ENCODE data around the gene CCDC85C. TPM values are rescaled to one million over a fixed set of nuclear protein-coding genes. Genes with fewer than 3 reads are reported as not detected.

CCDC85C gene
- total RNA-seq, 2 experiments from 2014 or later, result 6.4 to 15.0 TPM

- H2AFZ ChIP-seq (ENCODE audit: low read length), result no peak overlapping the region
- no peaks in the 10 kb centered on the region for H3K9me3 ChIP-seq (ENCODE audit: low read length)
- POLR2A ChIA-PET, result no interaction called here
- no peaks in the 10 kb centered on the region for H3K36me3 ChIP-seq (ENCODE audit: insufficient read depth, low read length)
- H3K79me2 ChIP-seq (ENCODE audit: insufficient read depth, low read depth, low read length), result no peaks in the 10 kb centered on the region
- TF ChIP-seq CTCF (conservative IDR thresholded peaks at IDR 0.05; ENCODE audit: low read length) (no peak), EZH2phosphoT487 (IDR thresholded peaks at IDR 0.05; ENCODE audit: borderline replicate concordance, low read depth, low read length) (no peak)
- no peaks in the 10 kb centered on the region for H4K20me1 ChIP-seq (ENCODE audit: insufficient read depth, low read length)
- no peak overlapping the region for H3K27ac ChIP-seq (ENCODE audit: low read depth, low read length, poor library complexity, severe bottlenecking)
- H3K4me3 ChIP-seq (ENCODE audit: low read depth, low read length, poor library complexity, severe bottlenecking), result no peak overlapping the region
- no TSS peak for BruUV-seq (replicated peaks)
- intact Hi-C loops (cut with micrococcal nuclease; ENCODE audit: unreplicated experiment), result no loop called here
- H3K4me1 ChIP-seq (ENCODE audit: insufficient read depth, low read length, poor library complexity, severe bottlenecking), result no peaks in the 10 kb centered on the region
- H3K9me2 ChIP-seq (ENCODE audit: insufficient read depth, low read length), result no peaks in the 10 kb centered on the region
- H3K4me2 ChIP-seq (ENCODE audit: low read length), result no peak overlapping the region
- CTCF ChIA-PET (ENCODE audit: unreplicated experiment), result interaction anchor here (0.8 kb wide), 1 partner anchor 8 kb away, joined by 3 read pairs; no protein-coding TSS in a partner anchor
- no peak for DNase-seq (ENCODE audit: low spot score)
Observed at GRCh38 chr14:99624971-99625370, 21.0 kb upstream of the CCDC85C start.

- Histone ChIP-seq H3K27ac (ENCODE audit: low read depth, low read length, poor library complexity, severe bottlenecking) (no peak overlapping the region), H3K9me3 (ENCODE audit: low read length) (no peaks in the 10 kb centered on the region), H3K4me3 (ENCODE audit: low read depth, low read length, poor library complexity, severe bottlenecking) (no peak overlapping the region), H2AFZ (ENCODE audit: low read length) (no peak overlapping the region), H3K9me2 (ENCODE audit: insufficient read depth, low read length) (no peaks in the 10 kb centered on the region), H3K4me1 (ENCODE audit: insufficient read depth, low read length, poor library complexity, severe bottlenecking) (no peaks in the 10 kb centered on the region), H3K79me2 (ENCODE audit: insufficient read depth, low read depth, low read length) (no peaks in the 10 kb centered on the region), H4K20me1 (ENCODE audit: insufficient read depth, low read length) (no peaks in the 10 kb centered on the region), H3K4me2 (ENCODE audit: low read length) (no peak overlapping the region), H3K36me3 (ENCODE audit: insufficient read depth, low read length) (no peaks in the 10 kb centered on the region)
- BruUV-seq (replicated peaks), result no TSS peak
- no peak for DNase-seq (ENCODE audit: low spot score)
- ChIA-PET POLR2A (no interaction called here), CTCF (ENCODE audit: unreplicated experiment) (interaction anchor here (0.8 kb wide), 1 partner anchor 9 kb away, joined by 3 read pairs; no protein-coding TSS in a partner anchor)
- TF ChIP-seq EZH2phosphoT487 (IDR thresholded peaks at IDR 0.05; ENCODE audit: borderline replicate concordance, low read depth, low read length), result no peak
- TF ChIP-seq CTCF (conservative IDR thresholded peaks at IDR 0.05; ENCODE audit: low read length), result no peak
- intact Hi-C loops (cut with micrococcal nuclease; ENCODE audit: unreplicated experiment), result no loop called here
Observed at GRCh38 chr14:99624024-99624423, 20.0 kb upstream of the CCDC85C start.

- Histone ChIP-seq H3K9me3 (ENCODE audit: low read length) (no peaks in the 10 kb centered on the region), H2AFZ (ENCODE audit: low read length) (no peak overlapping the region), H4K20me1 (ENCODE audit: insufficient read depth, low read length) (no peaks in the 10 kb centered on the region), H3K27ac (ENCODE audit: low read depth, low read length, poor library complexity, severe bottlenecking) (no peak overlapping the region), H3K36me3 (ENCODE audit: insufficient read depth, low read length) (no peaks in the 10 kb centered on the region), H3K4me3 (ENCODE audit: low read depth, low read length, poor library complexity, severe bottlenecking) (no peak overlapping the region), H3K79me2 (ENCODE audit: insufficient read depth, low read depth, low read length) (no peaks in the 10 kb centered on the region), H3K4me2 (ENCODE audit: low read length) (no peak overlapping the region), H3K9me2 (ENCODE audit: insufficient read depth, low read length) (no peaks in the 10 kb centered on the region), H3K4me1 (ENCODE audit: insufficient read depth, low read length, poor library complexity, severe bottlenecking) (no peaks in the 10 kb centered on the region)
- CTCF ChIA-PET (ENCODE audit: unreplicated experiment), result no interaction called here
- TF ChIP-seq CTCF (conservative IDR thresholded peaks at IDR 0.05; ENCODE audit: low read length) (no peak), EZH2phosphoT487 (IDR thresholded peaks at IDR 0.05; ENCODE audit: borderline replicate concordance, low read depth, low read length) (no peak)
- intact Hi-C loops (cut with micrococcal nuclease; ENCODE audit: unreplicated experiment), result no loop called here
- no peak for DNase-seq (ENCODE audit: low spot score)
- POLR2A ChIA-PET, result interaction anchor here (1.0 to 1.3 kb wide), 2 partner anchors 8 to 16 kb away, joined by 3 to 4 read pairs; no protein-coding TSS in a partner anchor
- no TSS peak for BruUV-seq (replicated peaks)
Observed at GRCh38 chr14:99621948-99622347, 17.9 kb upstream of the CCDC85C start.

All from OCI-LY7 (cell line).